ENCODE data around the gene ANKUB1.

Gene ANKUB1

DNA sequence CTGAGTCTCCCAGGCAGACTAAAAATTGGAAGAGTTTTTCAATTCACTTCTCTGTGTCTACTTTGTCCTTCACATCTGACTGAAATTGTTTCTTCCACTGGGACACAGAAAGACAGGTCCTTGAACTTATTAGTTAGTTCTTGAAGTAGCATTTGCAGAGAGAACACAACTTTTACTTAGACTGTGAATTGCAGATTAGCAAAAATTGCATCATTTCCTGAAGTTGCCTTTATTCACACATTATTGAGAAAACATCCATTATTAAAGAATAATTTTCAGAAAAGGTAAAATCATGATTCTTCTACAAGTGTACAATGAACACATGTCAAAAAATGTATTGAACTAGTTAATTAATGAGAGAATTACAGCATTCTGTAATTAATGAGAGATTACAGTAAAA lies 38.6 kb downstream of the ANKUB1 start:
- DNase-seq: no peak

GRCh38 chr3:149752788-149753136 lies 39.6 kb downstream of the ANKUB1 start:
- DNase-seq: no peak

DNA sequence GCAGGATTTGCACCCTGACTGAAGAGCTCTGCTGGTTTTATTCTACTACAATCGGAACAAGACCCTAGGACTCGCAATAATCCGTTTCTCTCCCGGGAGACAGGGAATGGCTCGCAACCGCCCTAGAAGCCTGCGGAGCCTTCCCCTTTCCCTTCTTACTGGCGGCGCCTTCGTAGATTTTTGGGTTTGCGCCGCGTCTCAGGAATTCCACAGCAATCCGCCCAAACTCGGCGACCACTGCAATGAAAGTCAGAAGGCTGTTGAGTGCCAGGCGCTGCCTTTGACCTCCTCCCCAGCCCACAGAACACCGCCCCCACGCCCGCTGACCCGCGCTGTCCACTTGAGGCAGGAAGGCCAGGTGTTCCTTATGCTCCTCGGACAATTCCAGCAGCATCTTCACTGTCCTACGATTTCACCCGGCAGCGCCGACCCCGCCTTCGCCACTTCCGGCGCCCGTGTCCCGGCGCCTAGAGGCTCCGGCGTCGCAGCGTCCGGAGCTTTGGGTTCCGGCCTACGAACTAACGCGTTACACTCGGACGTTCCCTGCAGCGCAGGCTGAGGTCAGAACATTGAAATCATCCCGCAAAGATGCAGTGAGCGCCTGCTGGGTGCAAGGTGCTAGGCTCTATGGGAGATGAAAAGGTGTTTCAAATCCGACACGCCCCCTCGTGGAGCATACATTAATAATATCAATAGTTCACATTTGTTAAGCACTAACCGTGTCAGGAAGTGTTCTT lies 40.1 kb downstream of the ANKUB1 start, which contains the start of gene COMMD2:
Gene COMMD2, minus strand, starts transcription at position 439 of the 737 bp plus-strand sequence. Its CDS starts 45 bp downstream, at position 394.
- peak; percentile 84 to 86 for DNase-seq

DNA sequence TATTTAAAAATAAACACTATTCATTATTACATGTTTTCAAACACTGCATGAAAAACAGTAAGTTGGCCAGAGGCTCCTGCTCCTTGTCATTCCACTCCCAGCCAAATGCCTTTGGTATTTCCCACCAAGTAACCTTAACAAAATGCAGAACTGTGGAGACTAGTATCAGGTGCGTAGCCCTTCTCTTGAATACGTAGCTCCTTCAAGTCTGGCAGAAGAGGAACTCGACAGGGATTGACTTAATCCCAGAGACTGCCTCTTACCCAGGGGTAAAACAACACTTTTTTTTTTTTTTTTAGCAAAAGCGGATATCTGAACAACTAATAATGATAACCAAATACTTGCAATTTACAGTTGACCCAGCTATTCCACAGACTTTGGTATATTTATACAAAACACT lies 40.8 kb downstream of the ANKUB1 start:
- no peak for DNase-seq

- no peak for DNase-seq
These were observed 47.7 kb downstream of the ANKUB1 start for GRCh38 chr3:149744606-149745005.

DNA sequence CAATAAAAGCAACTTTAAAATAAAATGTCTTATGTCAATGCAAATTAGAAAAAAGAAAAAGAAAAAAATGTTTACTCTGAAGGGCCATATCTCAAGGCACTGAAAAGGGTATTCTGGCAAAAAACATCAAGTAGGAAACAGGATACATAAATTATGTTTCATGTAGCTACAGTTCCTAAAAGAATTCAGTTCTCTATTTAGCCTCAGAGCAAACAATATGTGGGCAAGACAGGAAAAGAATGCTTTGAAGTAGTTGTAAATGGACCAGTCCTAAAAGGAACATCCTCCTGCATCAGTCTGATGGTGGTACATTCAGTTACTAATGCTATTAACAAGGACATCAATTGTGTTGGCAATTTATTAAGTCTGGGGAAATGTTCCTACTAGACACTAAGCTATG lies 48.2 kb downstream of the ANKUB1 start:
- no peak for DNase-seq

- DNase-seq: no peak
These were observed 53.0 kb downstream of the ANKUB1 start for GRCh38 chr3:149739396-149739795.

DNA sequence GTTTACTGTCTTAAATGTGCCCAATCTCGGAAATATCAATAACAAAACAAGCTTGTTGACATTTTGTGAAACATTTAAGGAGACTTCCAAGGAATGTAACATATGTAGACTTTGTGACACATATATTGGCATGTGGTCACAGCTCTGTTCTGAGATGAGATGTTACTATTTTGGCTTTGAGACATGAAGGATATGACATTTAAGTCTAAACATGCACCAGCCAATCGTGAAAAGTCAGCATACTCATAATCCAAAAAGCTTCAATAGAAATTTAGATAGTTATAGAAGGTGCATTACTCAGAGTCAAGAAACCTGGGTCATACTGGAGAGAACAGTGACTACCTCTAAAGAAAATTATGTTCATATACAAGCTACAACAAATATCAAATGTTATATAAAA lies 53.5 kb downstream of the ANKUB1 start:
- no peak for DNase-seq

DNA sequence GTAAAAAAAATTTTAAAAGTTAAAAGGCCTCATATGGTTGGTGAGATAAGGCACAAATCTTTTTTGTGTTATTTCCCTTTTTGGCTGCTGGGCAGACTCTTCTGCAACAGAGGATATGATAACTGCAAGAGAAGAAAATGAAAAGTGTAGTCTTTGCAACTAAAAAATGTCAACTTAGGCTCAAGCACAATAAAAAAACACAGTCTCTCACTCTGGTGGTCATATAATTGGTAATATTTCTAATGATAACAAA lies 55.5 kb downstream of the ANKUB1 start:
- DNase-seq: no peak

GRCh38 chr3:149736175-149736952 lies 56.0 kb downstream of the ANKUB1 start:
- DNase-seq: no peak

- DNase-seq: no peak
These were observed 60.1 kb downstream of the ANKUB1 start for GRCh38 chr3:149732234-149732633.

- no peak for DNase-seq
These were observed 64.7 kb downstream of the ANKUB1 start for GRCh38 chr3:149727656-149728055.

GRCh38 chr3:149726716-149727407 lies 65.5 kb downstream of the ANKUB1 start:
- no peak for DNase-seq

DNA sequence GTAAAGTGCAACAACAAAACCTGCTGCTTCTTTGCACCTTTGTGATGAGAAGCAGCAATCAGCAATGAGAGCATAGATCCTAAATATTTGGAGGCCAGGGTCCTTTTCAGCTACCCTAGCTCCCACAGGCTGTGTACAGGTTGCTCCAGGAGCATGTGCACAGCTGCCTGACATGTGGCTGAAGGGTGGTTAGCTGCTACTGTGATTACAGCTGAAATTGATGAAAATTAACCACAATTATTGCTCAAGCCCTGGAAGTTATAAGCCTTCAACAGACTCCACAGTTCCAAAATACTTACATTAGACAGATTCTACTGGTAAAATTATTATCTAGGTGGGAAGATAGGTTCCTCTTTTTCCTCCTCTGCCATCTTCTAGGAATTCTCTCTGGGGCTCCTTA lies 68.6 kb downstream of the ANKUB1 start:
- no peak for DNase-seq

- no peak for DNase-seq
These were observed 71.4 kb downstream of the ANKUB1 start for GRCh38 chr3:149720918-149721317.

DNA sequence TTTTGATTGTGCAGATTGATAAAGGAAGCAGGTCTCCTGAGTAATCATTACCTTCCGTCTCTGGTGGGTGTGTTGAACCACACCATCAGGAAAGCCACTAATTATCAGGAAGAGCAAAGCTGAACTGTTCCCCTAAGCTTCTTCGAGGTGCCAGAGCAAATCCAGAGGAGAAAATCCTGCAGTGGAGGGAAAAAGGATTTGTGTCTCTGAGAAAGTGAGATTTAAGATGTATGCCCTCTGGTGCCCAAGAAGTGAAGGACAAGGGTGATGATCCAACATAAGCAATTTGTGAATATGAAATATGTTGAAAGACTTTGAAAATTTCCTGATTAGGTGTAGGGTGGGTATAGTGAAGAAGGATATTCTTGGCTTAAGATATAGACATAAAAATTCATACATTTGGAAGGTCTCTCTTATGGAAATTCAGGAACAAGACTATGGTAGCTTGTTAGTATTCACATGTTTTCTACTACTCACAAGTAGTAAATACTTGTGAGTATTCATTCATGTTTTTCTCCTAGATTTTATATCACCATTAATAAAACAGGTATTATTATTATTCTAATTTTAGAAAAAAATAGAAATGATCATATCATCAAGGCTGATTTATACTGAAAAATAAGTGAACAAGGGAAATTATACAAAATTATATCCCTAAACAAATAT lies 74.8 kb downstream of the ANKUB1 start:
- DNase-seq: peak; percentile 35 to 40

DNA sequence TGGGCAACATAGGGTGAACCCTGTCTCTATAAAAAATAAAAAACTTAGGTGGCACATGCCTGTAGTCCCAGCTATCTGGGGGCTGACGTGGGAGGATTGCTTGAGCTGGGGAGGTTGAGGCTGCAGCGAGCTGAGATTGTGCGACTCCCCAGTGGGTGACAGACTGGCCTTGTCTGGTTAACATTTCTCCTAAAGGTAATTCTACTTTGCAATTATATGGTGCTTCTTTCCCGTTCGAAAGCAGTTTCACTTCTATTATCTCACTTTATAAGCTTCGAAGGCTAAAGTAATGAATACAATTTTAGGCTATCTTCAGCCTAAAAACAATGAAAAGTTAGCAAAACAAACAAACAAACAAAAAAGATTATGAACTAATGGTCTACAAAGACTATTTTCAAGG lies 75.4 kb downstream of the ANKUB1 start:
- no peak for DNase-seq

GRCh38 chr3:149715247-149715646 lies 77.1 kb downstream of the ANKUB1 start:
- DNase-seq: no peak

DNA sequence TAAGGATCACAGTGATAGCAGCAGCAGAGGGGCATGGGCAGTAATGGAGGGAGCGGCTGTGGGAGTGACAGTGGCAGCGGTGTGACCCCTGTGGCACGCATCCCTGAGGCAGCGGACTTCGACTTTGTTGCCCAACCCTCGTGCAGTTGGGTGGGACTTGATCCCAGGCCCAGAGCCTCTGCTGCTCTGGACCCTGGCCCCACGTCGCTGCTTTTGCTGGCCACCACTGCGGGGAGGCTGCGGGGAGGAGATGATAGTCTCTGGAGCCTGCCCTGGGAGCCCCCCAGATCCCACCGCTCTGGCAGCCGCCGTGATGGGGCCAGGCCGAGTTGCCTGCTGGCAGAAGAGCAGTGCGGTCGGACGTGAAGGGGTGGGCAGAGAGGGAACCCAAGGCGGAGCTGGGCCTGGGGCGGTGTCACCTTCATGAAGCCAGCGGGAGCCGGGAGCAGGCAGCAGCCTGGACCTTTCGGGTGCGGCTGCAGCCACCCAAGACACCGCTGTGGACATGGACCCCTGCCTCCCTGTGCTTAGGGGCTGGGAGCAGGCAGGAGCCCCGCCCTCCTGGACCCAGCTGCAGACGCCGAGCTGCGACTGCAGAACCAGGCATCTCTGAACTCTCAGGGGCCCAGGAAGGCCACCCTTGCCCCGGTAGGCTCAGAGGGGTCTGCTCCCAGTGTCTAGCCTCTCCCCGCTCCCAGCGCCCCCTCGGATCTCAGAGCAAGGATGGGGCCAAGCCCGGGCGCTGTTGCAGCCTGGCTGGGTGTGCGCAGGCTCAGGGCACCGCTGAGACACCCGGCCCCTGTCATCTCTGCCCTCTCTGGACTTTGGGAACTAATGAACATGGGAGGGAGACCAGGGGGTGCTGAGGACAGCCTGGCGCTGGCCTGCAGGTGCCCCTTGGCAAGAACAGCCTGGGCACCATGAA lies 78.4 kb downstream of the ANKUB1 start:
- no peak for DNase-seq

Measured in activated T-cell treated with anti-CD3 and anti-CD28 coated beads, Interleukin-2, amount 50 U/mL, for 48 hours (primary cell).